Erythroblast (primary cell): ENCODE data around the gene PDXP.

ENCODE experiments used
- GATA1 ChIP-seq: IDR thresholded peaks from 2 replicates; pipeline ENCODE4 v1.6.1; 2011; ENCODE audit warnings: low read depth, mild to moderate bottlenecking, control low read depth, low read length, moderate library complexity
- POLR2A ChIP-seq: IDR thresholded peaks from 2 replicates; pipeline ENCODE4 v1.6.1; 2011; ENCODE audit warnings: mild to moderate bottlenecking, low read length

- TF ChIP-seq POLR2A = no peak
- TF ChIP-seq GATA1 = no peak
Observed at GRCh38 chr22:37681001-37681424, 22.5 kb downstream of the PDXP start.
